HepG2 (cell line): ENCODE data around the gene FOSB. TPM values are rescaled to one million over a fixed set of nuclear protein-coding genes. Genes with fewer than 3 reads are reported as not detected.

ENCODE experiments used
- EP300 ChIP-seq, 3 experiments: sonication (generic) in 1 of 3; formaldehyde crosslinking in 1 of 3; IDR thresholded peaks; 2 replicates each; pipeline versions ENCODE4 v1.5.1 to v1.6.1; 2011 to 2020; ENCODE audit warnings: low read depth in 2 of 3, low read length in 2 of 3, borderline replicate concordance in 1 of 3, improper control_type of control experiment in 1 of 3, mild to moderate bottlenecking in 1 of 3, missing genetic modification reagents in 1 of 3, moderate library complexity in 1 of 3
- FOSL2 ChIP-seq: sonication (generic); formaldehyde crosslinking; IDR thresholded peaks from 2 replicates; pipeline ENCODE4 v1.4.0; 2020; ENCODE audit warnings: missing genetic modification reagents
- GZF1 ChIP-seq: sonication (generic); formaldehyde crosslinking; IDR thresholded peaks from 2 replicates; pipeline ENCODE4 v1.5.1; 2020; ENCODE audit warnings: mild to moderate bottlenecking, missing genetic modification reagents
- HOXA5 ChIP-seq: sonication (generic); formaldehyde crosslinking; IDR thresholded peaks from 2 replicates; pipeline ENCODE4 v1.4.0; 2020; ENCODE audit warnings: missing genetic modification reagents
- HOXA9 ChIP-seq: sonication (generic); formaldehyde crosslinking; IDR thresholded peaks from 2 replicates; pipeline ENCODE4 v1.8.1; 2022; ENCODE audit warnings: missing genetic modification reagents, mild to moderate bottlenecking, moderate library complexity, borderline replicate concordance
- NONO ChIP-seq, 2 experiments: fragments of 450-650 bp in 1 of 2; sonication (generic) in 1 of 2; formaldehyde crosslinking in 1 of 2; IDR thresholded peaks in 1 of 2; conservative IDR thresholded peaks in 1 of 2; 2 replicates each; pipeline versions ENCODE4 v1.6.1 to v1.8.0; 2017 to 2022; ENCODE audit warnings: mild to moderate bottlenecking in 1 of 2, missing genetic modification reagents in 1 of 2, moderate library complexity in 1 of 2
- ZFP82 ChIP-seq: sonication (generic); formaldehyde crosslinking; IDR thresholded peaks from 2 replicates; pipeline ENCODE4 v1.5.1; 2020; ENCODE audit warnings: mild to moderate bottlenecking, missing genetic modification reagents, borderline replicate concordance
- ZNF432 ChIP-seq: sonication (generic); formaldehyde crosslinking; IDR thresholded peaks from 2 replicates; pipeline ENCODE4 v1.5.0; 2020; ENCODE audit warnings: missing genetic modification reagents, mild to moderate bottlenecking, borderline replicate concordance
- ZNF572 ChIP-seq: sonication (generic); formaldehyde crosslinking; IDR thresholded peaks from 2 replicates; pipeline ENCODE4 v1.5.1; 2020; ENCODE audit warnings: mild to moderate bottlenecking, missing genetic modification reagents
- ZNF629 ChIP-seq: sonication (generic); formaldehyde crosslinking; conservative IDR thresholded peaks from 2 replicates; pipeline ENCODE4 v1.5.0; 2020; ENCODE audit warnings: missing genetic modification reagents
- polyA plus RNA-seq, 8 experiments: library from polyadenylated mRNA; depleted of rRNA in 3 of 8; stranded (reverse) in 7 of 8; unstranded in 1 of 8; fragments of >200 nt; fragmentation: Illumina TruSeq in 4 of 8; extraction: Trizol in 4 of 8; gene quantifications; 2 replicates each; pipeline versions ENCODE4 v1.2.1 to v1.2.3, GENCODE V29; 2011 to 2016; ENCODE audit warnings: low read depth in 4 of 8, missing spikeins in 1 of 8, mixed read lengths in 1 of 8; ENCODE audit not compliant: insufficient read depth in 1 of 8
- total RNA-seq, 5 experiments: library from RNA; depleted of rRNA; stranded (reverse); fragments of >200 nt; fragmentation: Illumina TruSeq; extraction: Trizol; gene quantifications; 2 replicates each; pipeline ENCODE4 v1.2.3, GENCODE V29; 2016; ENCODE audit warnings: low read depth in 1 of 5
- TF ChIP-seq, protein P1 (sequence below): fragments of 450-650 bp; IDR thresholded peaks from 2 replicates; pipeline ENCODE4 v1.6.1; 2017
- TF ChIP-seq, protein P2 (sequence below): fragments of 450-650 bp; IDR thresholded peaks from 2 replicates; pipeline ENCODE4 v1.6.1; 2016
- TF ChIP-seq, protein P3 (sequence below): sonication (generic); formaldehyde crosslinking; conservative IDR thresholded peaks from 2 replicates; pipeline ENCODE4 v1.4.0; 2020; ENCODE audit warnings: missing genetic modification reagents

Gene FOSB
- total and polyA plus RNA-seq, 2 of the 13 experiments (the other 11 are each of a cell fraction or from before 2014, with no cell fraction given): 2.8 to 6.0 TPM

DNA sequence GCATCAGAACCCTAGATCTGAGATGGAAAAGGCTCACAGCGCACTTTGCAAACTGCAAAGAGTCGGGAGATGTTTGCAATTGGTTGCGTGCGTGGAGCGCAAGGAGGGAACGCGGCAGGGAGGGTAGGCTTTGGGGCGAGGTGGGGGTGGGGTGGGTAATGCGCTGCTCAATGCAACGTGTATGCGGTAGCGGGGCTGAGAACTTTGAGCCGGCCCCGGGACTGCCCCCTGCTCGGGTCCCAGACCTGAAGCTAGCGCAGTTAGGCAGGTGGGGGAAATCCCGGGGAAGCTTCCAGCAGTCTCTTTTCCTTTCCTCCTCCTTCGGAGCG, 971 bp downstream of the FOSB start (continued):
- TF ChIP-seq, protein P1, sequence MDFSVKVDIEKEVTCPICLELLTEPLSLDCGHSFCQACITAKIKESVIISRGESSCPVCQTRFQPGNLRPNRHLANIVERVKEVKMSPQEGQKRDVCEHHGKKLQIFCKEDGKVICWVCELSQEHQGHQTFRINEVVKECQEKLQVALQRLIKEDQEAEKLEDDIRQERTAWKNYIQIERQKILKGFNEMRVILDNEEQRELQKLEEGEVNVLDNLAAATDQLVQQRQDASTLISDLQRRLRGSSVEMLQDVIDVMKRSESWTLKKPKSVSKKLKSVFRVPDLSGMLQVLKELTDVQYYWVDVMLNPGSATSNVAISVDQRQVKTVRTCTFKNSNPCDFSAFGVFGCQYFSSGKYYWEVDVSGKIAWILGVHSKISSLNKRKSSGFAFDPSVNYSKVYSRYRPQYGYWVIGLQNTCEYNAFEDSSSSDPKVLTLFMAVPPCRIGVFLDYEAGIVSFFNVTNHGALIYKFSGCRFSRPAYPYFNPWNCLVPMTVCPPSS: no peak
- 0 out of 2 replicates have a peak, but pooled peaks have one; percentile 25 for TF ChIP-seq HOXA9 (CRISPR knock-in tag)
- 0 out of 2 replicates have a peak, but pooled peaks have one; percentile 41 for TF ChIP-seq ZFP82 (CRISPR knock-in tag)
- TF ChIP-seq GZF1: 0 out of 2 replicates have a peak, but pooled peaks have one; percentile 19
- no peak for TF ChIP-seq FOSL2 (CRISPR knock-in tag)
- no peak for TF ChIP-seq ZNF572 (CRISPR knock-in tag)
- TF ChIP-seq, protein P2, sequence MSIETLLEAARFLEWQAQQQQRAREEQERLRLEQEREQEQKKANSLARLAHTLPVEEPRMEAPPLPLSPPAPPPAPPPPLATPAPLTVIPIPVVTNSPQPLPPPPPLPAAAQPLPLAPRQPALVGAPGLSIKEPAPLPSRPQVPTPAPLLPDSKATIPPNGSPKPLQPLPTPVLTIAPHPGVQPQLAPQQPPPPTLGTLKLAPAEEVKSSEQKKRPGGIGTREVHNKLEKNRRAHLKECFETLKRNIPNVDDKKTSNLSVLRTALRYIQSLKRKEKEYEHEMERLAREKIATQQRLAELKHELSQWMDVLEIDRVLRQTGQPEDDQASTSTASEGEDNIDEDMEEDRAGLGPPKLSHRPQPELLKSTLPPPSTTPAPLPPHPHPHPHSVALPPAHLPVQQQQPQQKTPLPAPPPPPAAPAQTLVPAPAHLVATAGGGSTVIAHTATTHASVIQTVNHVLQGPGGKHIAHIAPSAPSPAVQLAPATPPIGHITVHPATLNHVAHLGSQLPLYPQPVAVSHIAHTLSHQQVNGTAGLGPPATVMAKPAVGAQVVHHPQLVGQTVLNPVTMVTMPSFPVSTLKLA: no peak
- TF ChIP-seq NONO (IDR thresholded peaks at IDR 0.05): no peak
- TF ChIP-seq NONO (CRISPR knock-in tag; conservative IDR thresholded peaks at IDR 0.05): peak; percentile 44
- TF ChIP-seq ZNF432 (CRISPR knock-in tag): no peak
- TF ChIP-seq ZNF629: no peak
- TF ChIP-seq HOXA5 (CRISPR knock-in tag): 0 out of 2 replicates have a peak, but pooled peaks have one; percentile 35
- TF ChIP-seq EP300 (IDR thresholded peaks at IDR 0.05; ENCODE audit: low read depth in 2 of 2, low read length in 2 of 2): no peak
- no peak for TF ChIP-seq EP300 (CRISPR knock-in tag; IDR thresholded peaks at IDR 0.05; ENCODE audit: borderline replicate concordance)
- TF ChIP-seq, protein P3, sequence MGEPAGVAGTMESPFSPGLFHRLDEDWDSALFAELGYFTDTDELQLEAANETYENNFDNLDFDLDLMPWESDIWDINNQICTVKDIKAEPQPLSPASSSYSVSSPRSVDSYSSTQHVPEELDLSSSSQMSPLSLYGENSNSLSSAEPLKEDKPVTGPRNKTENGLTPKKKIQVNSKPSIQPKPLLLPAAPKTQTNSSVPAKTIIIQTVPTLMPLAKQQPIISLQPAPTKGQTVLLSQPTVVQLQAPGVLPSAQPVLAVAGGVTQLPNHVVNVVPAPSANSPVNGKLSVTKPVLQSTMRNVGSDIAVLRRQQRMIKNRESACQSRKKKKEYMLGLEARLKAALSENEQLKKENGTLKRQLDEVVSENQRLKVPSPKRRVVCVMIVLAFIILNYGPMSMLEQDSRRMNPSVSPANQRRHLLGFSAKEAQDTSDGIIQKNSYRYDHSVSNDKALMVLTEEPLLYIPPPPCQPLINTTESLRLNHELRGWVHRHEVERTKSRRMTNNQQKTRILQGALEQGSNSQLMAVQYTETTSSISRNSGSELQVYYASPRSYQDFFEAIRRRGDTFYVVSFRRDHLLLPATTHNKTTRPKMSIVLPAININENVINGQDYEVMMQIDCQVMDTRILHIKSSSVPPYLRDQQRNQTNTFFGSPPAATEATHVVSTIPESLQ (CRISPR knock-in tag): no peak
